HG03460 (cell line): Measurements from ENCODE around the gene KDR.

ENCODE experiments used
- ATAC-seq: cut with Tn5 transposase; IDR thresholded peaks from one replicate; pipeline ENCODE4 v1.9.1; 2021; ENCODE audit not compliant: unreplicated experiment

Gene KDR

DNA sequence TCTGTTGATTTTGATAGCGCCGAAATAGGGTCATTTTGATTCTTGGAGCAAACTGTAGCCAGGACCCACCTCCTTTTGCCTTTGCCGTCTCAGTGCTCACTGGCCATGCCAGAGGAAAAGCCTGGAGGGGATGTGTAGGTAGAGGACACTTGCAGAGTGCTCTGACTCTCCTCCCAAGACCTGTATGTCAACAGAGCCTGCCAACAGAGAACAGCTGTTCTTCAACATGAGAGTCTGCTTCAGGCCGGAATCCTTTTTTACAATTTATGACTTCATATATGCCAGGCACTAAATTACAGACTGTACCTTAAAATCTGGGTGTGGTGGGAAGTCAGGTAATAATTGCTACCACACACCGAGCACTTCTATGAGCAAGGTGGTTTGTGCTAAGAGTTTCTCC is 94.2 kb downstream of the KDR start:
- ATAC-seq: no peak

- ATAC-seq: no peak
Measured at GRCh38 chr4:55030589-55030988, 94.8 kb downstream of the KDR start.

GRCh38 chr4:55029821-55030503 is 95.4 kb downstream of the KDR start:
- ATAC-seq: no peak

- ATAC-seq: no peak
Measured at GRCh38 chr4:55029321-55029720, 96.1 kb downstream of the KDR start.
